ENCODE data around the gene STYX.

GRCh38 chr14:52683985-52684520 lies 45.9 kb upstream of the STYX start:
- TF ChIP-seq CTCF (IDR thresholded peaks at IDR 0.05; ENCODE audit: low read depth, low read length) = no peak
- TF ChIP-seq EZH2phosphoT487 (IDR thresholded peaks at IDR 0.05; ENCODE audit: low read depth) = no peak

Measured in OCI-LY3 (cell line).